ENCODE measurements around the gene CCL21.

Gene CCL21

GRCh38 chr9:34669809-34670562 lies 40.0 kb downstream of the CCL21 start:
- TF ChIP-seq CTCF (IDR thresholded peaks at IDR 0.05; ENCODE audit: insufficient read depth, low read length) (no peak), SPI1 (IDR thresholded peaks at IDR 0.05; ENCODE audit: borderline replicate concordance, low read depth) (no peak), POLR2AphosphoS5 (IDR thresholded peaks at IDR 0.05; ENCODE audit: low read depth) (no peak), GABPA (IDR thresholded peaks at IDR 0.05; ENCODE audit: low read depth) (no peak), REST (IDR thresholded peaks at IDR 0.05; ENCODE audit: insufficient replicate concordance, low read depth) (no peak)
- Histone ChIP-seq H3K4me3 (replicated peaks; ENCODE audit: insufficient read depth, low read length) (no peak overlapping the region), H3K27ac (replicated peaks) (no peak overlapping the region), H3K27me3 (ENCODE audit: insufficient read depth, poor library complexity, severe bottlenecking) (no peaks in the 10 kb centered on the region)
- DNase-seq (ENCODE audit: low read depth in 1 of 2, low spot score in 1 of 2): no peak

GRCh38 chr9:34665381-34666250 lies 44.3 kb downstream of the CCL21 start:
- H3K4me3 ChIP-seq (replicated peaks; ENCODE audit: insufficient read depth, low read length): peak overlapping the region; percentile 47
- H3K27ac ChIP-seq (replicated peaks): peak overlapping the region; percentile 92
- peak; percentile 80 to 93 for DNase-seq (ENCODE audit: low read depth in 1 of 2, low spot score in 1 of 2)
- peak; percentile 76 for TF ChIP-seq GABPA (IDR thresholded peaks at IDR 0.05; ENCODE audit: low read depth)
- TF ChIP-seq POLR2AphosphoS5 (IDR thresholded peaks at IDR 0.05; ENCODE audit: low read depth): peak; percentile 88
- no peak for TF ChIP-seq SPI1 (IDR thresholded peaks at IDR 0.05; ENCODE audit: borderline replicate concordance, low read depth)
- TF ChIP-seq CTCF (IDR thresholded peaks at IDR 0.05; ENCODE audit: insufficient read depth, low read length): no peak
- TF ChIP-seq REST (IDR thresholded peaks at IDR 0.05; ENCODE audit: insufficient replicate concordance, low read depth): peak; percentile 26
- no peaks in the 10 kb centered on the region for H3K27me3 ChIP-seq (ENCODE audit: insufficient read depth, poor library complexity, severe bottlenecking)

GRCh38 chr9:34665067-34665380 lies 44.9 kb downstream of the CCL21 start:
- Histone ChIP-seq H3K4me3 (replicated peaks; ENCODE audit: insufficient read depth, low read length) (peak overlapping the region; percentile 47), H3K27me3 (ENCODE audit: insufficient read depth, poor library complexity, severe bottlenecking) (no peaks in the 10 kb centered on the region), H3K27ac (replicated peaks) (peak overlapping the region; percentile 61)
- TF ChIP-seq POLR2AphosphoS5 (IDR thresholded peaks at IDR 0.05; ENCODE audit: low read depth): no peak
- DNase-seq (ENCODE audit: low read depth in 1 of 2, low spot score in 1 of 2): peak in 1 of 2 experiments; percentile 9
